Pons (tissue), 1 donor: ENCODE data around the gene C5orf58.
A peak's percentile ranks its signal among the peaks of the same experiment; 100 is the strongest.
"Not testable (repeated sequence)": the region's sequence is repeated elsewhere in the genome, so short reads cannot be mapped to it uniquely, and the experiment has no call there.

Experiments
- DNase-seq: peaks from one replicate; pipeline ENCODE4 v3.0.0-alpha.2; 2016; ENCODE audit warnings: low spot score

C5orf58 gene

DNA sequence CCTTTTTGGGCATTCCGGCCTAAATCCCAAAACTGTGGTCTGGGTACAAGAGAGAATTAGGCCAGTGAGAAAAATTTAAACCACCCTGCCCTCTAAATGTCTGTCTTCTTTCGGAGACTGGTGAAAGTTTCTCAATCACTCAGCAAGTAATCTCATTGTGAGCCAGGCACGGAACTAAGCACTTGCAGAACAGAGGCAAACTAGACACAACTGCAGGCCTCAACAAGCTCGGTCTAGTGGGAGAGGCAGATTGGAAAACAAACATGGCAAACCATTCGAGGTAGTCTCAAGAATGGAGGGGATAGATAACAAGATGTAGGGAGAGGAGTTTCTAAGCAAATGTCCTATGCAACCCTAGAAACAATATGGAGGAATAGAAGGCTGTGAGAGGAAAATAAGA, 8.9 kb upstream of the C5orf58 start:
- no peak for DNase-seq

GRCh38 chr5:170225326-170226128, 7.3 kb upstream of the C5orf58 start:
- DNase-seq = peak; percentile 90

- DNase-seq = no peak
These were observed 6.6 kb upstream of the C5orf58 start for GRCh38 chr5:170226129-170226615.

- DNase-seq = peak; percentile 50
These were observed 6.1 kb upstream of the C5orf58 start for GRCh38 chr5:170226661-170227060.

DNA sequence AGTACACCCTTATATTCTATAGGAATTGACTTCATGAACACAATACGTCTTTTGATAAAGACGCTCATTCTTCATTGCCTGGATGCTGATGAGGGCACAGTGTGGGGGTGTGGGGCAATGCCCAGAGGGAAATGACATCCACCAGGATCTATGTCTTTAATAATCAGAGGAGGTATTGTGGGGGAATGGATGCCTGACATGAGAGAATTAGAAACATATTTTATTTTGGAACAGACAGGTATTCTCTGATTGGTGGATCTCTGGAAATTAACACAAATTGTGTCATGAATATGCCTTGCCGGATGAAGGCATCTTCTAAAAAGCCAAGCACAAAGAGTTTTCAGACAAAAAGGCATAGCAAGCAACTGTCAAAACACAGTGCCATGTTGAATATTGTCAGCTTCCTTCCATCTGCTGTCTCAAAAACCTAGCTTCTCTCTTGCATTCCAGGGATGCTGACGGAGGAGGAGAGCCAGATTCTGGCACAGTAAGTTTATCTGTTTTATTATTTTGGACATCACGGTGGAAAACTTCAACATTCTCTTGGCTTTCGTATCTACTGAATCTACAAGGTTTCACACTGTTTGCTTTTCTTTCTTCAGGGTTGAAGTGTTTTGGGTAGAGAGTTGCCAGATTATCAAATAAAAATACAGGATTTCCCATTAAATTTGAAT, 3.9 kb upstream of the C5orf58 start:
- DNase-seq = no peak

DNA sequence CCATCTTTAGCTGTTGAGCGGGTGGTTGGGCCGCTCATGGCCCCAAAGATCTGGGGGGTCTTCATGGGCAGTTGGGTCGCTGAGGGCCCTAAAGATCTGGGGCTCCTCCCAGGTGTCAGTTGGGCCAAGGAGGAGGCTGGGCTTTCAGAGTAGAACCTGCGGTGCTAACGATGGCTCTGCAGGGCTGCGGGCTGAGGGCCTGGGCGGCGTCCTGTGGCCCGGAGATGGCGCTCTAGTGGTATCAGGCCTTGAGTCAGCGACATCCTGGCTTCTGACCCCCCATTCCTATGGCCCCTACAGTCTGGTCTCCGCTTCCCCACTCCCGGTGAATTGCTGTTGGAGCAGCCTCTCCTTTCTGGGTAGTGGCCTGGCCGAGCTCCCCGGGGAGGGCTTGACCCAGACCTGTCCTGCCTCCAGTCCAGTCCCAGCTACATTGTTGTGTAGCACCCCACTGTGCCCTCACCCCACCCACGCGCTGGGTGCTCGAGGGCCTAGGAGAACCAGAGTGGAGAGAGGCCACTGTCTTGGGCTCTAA, 640 bp downstream of the C5orf58 start:
- no peak for DNase-seq

DNA sequence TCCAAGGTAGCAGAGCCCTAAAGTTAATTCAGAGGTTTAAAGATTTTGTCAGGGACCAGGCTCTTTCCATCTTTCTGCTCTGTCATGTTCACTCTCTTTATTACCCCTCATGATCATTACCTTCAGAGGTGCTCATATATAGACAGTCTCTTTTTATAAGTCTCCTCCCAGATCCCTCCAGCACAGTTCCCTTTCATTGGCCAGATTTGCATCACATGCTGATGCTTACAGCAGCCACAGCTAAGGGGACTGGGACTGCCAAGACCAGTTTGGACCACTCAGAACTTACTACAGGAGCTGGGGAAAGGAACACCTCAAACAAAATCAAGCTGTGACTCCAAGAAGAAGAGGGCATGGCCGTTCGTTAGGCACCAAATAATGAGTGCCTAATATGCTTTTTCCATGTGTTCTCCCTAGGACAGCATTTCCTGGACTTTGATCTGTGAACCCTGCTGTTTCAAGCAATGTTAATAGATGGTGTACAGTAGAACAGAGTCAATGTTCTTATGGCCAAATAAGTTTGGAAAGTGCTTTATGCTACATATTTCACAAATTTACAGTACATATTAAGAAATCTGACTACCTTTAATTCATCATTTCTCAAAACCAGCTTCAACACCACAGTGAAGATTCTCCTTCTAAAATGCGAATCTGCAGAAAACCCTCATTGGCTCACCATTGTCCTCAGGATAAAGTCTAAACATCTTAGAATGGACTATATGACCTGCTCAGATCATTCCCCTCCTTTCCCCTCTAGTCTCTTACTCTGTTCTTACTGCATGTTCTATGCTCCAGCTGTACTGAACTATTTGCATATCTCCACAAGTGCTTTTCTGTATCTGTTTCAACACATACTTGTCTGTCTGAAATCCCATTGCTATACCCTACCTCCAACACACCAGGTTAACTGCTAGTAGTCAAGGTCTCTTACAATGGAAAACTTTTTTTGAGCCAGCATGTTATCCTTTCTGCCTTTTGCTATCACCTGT, 3.4 kb downstream of the C5orf58 start:
- DNase-seq = no peak

DNA sequence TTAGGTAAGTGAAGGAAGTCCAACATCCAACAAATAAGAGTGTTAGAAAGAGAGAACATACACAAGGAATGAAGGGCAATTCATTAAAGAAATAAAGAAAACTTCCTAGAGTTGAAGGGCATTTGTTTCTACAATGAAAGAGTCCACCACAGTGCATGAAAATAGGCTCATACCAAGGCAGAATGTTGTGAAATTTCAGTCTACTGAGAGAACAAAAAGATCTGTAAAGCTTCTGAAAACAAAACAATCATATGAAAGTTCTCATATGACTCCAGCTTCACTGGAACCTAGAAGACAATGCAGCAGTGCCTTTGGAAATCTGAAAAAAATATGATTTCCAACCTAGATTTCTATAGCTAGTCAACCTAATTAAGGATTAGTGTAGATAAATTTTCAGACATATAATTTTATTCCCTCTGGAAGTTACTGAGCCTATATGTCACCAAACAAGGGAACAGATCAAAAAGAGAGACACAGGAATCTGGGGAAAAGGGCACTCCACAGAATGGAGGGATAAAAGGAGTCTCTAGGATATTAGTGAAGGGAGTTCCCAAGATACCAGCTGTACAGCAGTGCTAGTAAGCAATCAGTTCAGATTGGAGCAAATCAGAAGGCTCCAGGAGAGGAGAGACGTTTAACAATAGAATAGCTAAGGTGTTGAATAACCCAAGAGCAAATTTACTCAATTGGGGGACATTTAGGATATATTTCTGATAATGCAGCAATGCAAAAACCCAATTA, 5.8 kb downstream of the C5orf58 start:
- no peak for DNase-seq

- not testable (repeated sequence) for DNase-seq
These were observed 12.7 kb downstream of the C5orf58 start for GRCh38 chr5:170245436-170245835.

GRCh38 chr5:170246126-170246870, 13.5 kb downstream of the C5orf58 start:
- DNase-seq = no peak

DNA sequence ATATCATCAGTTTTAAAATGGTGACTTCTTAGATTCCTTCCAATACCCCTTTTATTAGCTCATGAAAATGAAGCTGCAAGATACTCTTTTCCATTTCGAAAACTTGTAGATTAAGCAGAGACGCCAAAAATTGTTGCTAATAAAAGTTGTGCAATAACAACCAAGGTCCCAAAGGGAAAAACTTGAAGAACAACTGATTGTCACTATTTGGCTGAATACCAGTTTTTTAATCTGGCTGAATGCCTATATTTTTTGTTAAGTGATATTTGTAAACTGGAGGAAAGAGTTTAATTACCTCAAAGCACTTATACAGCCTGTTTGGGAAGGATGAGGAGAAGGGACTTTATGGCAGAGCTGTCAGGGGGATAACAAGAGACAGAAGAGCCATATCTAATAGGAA, 14.6 kb downstream of the C5orf58 start:
- no peak for DNase-seq

DNA sequence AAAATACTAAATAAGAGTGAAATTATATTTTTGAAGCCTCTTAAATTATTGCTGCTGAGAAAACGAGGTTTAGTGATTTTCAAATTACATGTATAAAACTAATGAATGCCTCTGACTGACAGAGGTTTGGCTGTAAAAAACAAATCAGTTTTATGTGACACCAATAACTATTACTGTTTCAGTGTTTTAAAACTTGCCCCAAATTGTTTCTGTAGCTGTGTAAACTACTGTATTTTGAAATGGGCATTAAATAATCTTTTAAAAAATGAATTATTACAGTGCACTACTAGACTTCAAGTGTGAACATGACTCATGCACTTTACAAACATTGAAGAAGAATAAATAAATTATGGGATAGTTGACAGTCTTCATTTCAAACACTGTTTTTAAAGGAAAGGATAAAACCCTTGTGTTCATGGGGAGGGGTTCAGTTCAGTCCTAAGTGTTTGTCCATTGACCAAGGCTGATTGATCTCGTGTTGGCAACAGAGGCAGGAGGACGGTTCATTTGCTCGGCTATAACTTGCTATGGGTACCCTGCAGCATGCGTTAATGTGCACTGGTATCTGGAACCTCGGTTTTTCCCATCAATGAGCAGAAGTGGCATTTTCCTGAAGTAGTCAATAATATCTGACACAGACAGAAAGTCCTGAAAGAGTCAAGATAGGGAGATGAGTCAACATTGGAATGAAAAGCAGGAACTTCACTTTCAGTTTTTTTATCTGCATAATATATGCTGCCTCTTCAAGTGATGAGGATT, 15.6 kb downstream of the C5orf58 start:
- no peak for DNase-seq

DNA sequence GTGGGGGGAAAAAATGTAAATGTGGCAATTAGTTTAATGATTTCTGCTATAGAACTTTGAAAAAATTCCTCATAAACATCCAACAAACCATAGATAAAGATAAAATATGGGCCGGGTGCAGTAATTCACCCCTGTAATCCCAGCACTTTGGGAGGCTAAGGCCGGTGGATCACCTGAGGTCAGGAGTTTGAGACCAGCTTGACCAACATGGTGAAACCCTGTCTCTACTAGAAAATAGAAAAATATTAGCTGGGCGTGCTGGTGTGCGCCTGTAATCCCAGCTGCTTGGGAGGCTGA, 16.1 kb downstream of the C5orf58 start:
- DNase-seq = not testable (repeated sequence)

DNA sequence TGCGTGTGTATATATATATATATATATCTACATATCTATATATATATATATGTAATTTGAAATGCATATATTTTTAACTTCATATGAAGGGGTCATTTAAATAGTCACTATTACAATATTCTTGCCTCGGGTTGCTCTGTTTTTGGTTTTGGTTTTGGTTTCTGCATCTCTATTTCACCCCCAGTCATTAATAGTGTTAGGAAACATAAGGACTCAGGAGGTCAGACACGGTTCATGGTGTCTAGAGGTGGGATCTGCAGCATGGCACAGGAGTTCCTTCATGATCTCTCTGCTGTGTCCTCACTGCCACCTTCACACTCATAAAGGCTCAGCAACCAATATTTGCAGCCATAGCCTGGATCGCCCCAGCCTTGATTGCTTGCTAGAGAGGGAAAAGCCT, 16.6 kb downstream of the C5orf58 start:
- DNase-seq = no peak

DNA sequence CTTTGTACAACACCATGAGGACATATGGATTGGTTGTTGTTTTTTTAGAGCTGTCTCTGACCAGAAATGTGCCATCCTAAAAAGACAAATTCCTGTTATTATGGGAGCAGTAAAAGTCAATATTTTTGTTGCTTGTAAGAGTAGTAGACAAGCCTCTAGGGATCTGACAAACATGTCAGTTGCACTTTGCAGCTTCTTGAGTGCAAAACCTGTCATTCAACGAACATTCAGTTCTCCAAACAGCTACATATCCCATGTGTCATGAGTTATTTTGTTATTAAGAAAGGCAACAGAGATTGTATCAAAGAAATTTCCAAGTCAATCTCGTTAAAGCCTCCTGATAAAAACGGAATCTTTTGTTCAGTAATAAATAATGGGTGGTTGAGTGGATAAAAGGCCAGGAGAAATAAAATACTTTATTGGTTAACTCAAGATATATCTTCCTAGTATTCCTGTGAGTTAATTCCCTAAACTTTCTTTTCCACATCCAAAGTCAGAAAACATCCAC, 18.1 kb downstream of the C5orf58 start:
- no peak for DNase-seq

DNA sequence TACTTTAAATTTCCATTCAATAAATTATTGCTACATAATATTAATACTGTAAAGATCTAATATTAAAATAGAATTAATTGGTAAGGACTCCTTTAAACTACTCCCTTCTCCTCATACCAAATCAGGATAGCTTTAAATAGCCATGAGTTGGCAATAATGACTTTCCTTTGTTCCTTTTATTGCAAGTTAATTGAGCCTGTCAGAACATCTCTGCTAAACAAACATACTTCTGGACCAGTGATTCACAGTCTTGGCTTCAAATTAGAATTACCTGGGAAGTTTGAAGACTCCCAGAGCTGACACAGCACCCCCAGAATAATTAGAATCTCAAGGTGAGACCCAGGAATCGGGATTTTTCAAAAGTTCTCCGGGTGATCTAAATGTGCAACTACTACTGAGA, 18.7 kb downstream of the C5orf58 start:
- no peak for DNase-seq

GRCh38 chr5:170252109-170252508, 19.3 kb downstream of the C5orf58 start:
- no peak for DNase-seq

- no peak for DNase-seq
These were observed 20.1 kb downstream of the C5orf58 start for GRCh38 chr5:170252720-170253350.

- DNase-seq = no peak
These were observed 21.3 kb downstream of the C5orf58 start for GRCh38 chr5:170254056-170254455.
